OCI-LY1 (cell line): ENCODE measurements around the gene TMEM30A.
A peak's percentile ranks its signal among the peaks of the same experiment; 100 is the strongest.

Experiments used
- H2AFZ ChIP-seq: fragments of 200-600 bp; sonication (generic), shearing (Covaris generic); 2 replicates; pipeline ENCODE4 v1.6.0; 2014; ENCODE audit warnings: antibody characterized with exemption, mild to moderate bottlenecking, low read length
- H3F3A ChIP-seq: fragments of 200-600 bp; sonication (generic), shearing (Covaris generic); 2 replicates; pipeline ENCODE4 v1.6.0; 2014; ENCODE audit warnings: mild to moderate bottlenecking, antibody characterized with exemption, low read length, moderate library complexity; ENCODE audit not compliant: insufficient read depth
- H3K27ac ChIP-seq: fragments of 200-600 bp; sonication (generic); 2 replicates; pipeline ENCODE4 v1.5.1; 2014; ENCODE audit warnings: low read length, mixed run types, mild to moderate bottlenecking, low read depth; ENCODE audit not compliant: poor library complexity, severe bottlenecking
- H3K27me3 ChIP-seq: fragments of 200-600 bp; sonication (generic); 2 replicates; pipeline ENCODE4 v1.6.0; 2014; ENCODE audit warnings: antibody characterized with exemption, mild to moderate bottlenecking, low read length, moderate library complexity; ENCODE audit not compliant: insufficient read depth
- H3K36me3 ChIP-seq: fragments of 200-600 bp; sonication (generic); 2 replicates; pipeline ENCODE4 v1.6.1; 2014; ENCODE audit warnings: mild to moderate bottlenecking, antibody characterized with exemption, low read length, moderate library complexity, mixed read lengths; ENCODE audit not compliant: insufficient read depth
- H3K4me1 ChIP-seq: fragments of 200-600 bp; sonication (generic); 2 replicates; pipeline ENCODE4 v1.5.1; 2014; ENCODE audit warnings: mild to moderate bottlenecking, low read length, moderate library complexity; ENCODE audit not compliant: insufficient read depth, severe bottlenecking
- H3K4me2 ChIP-seq: fragments of 200-600 bp; sonication (generic), shearing (Covaris generic); 2 replicates; pipeline ENCODE4 v1.6.1; 2014; ENCODE audit warnings: low read length
- H3K4me3 ChIP-seq: fragments of 200-600 bp; sonication (generic); 2 replicates; pipeline ENCODE4 v1.5.1; 2014; ENCODE audit warnings: low read length, low read depth, mild to moderate bottlenecking, mixed read lengths; ENCODE audit not compliant: poor library complexity, severe bottlenecking
- H3K79me2 ChIP-seq: fragments of 200-600 bp; shearing (Covaris generic); 2 replicates; pipeline ENCODE4 v1.6.1; 2016; ENCODE audit warnings: mixed run types, low read length, mixed read lengths; ENCODE audit not compliant: insufficient read depth
- H3K9ac ChIP-seq: fragments of 200-600 bp; sonication (generic), shearing (Covaris generic); 2 replicates; pipeline ENCODE4 v1.6.1; 2014; ENCODE audit warnings: mild to moderate bottlenecking, low read length, mixed read lengths
- H3K9me2 ChIP-seq: fragments of 200-600 bp; sonication (generic), shearing (Covaris generic); 2 replicates; pipeline ENCODE4 v1.6.1; 2014; ENCODE audit warnings: low read depth, mild to moderate bottlenecking, low read length, mixed read lengths
- H3K9me3 ChIP-seq: fragments of 200-600 bp; shearing (Covaris generic); 2 replicates; pipeline ENCODE4 v1.6.1; 2014; ENCODE audit warnings: low read length, mixed read lengths
- H4K20me1 ChIP-seq: fragments of 200-600 bp; sonication (generic), shearing (Covaris generic); 2 replicates; pipeline ENCODE4 v1.6.0; 2016; ENCODE audit warnings: mild to moderate bottlenecking, low read length; ENCODE audit not compliant: insufficient read depth
- CTCF ChIP-seq: fragments of 200-600 bp; sonication (generic), shearing (Covaris generic); IDR thresholded peaks from 2 replicates; pipeline ENCODE4 v1.5.1; 2017; ENCODE audit warnings: mild to moderate bottlenecking, antibody characterized with exemption, low read length, moderate library complexity, mixed read lengths
- EZH2 ChIP-seq: fragments of 200-600 bp; sonication (generic), shearing (Covaris generic); IDR thresholded peaks from 2 replicates; pipeline ENCODE4 v1.8.0; 2017; ENCODE audit warnings: borderline replicate concordance, mixed run types, mild to moderate bottlenecking, antibody characterized with exemption, low read length, moderate library complexity, mixed read lengths

TMEM30A gene

DNA sequence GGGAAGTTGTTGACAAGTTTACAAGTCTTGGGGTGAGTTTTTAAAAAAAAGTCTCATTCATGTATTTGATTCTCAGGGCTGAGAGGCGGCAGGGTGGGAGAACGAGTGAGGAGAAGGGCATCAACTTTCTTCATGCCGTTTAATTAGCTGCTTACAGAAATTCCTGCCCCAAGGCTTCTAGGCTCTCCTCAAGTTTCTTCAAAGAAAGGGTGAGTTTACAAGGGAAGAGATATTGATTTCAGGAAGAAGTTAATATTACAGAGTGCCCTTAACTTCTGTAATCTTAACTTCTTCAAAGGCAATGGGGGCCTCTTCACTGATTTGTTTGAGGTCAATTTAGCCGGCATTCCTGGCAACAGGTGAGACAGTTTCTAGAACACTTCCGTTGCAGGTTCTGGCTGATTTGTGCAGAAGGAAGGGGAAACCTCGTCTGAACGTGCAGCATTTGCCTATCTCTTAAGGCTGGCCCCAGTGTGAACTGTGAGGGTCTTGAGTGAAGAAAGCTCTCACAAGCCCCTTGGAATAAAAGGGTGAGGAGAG is 75.3 kb downstream of the TMEM30A start:
- Histone ChIP-seq H3K27me3 (0 out of 2 replicates have a peak, but pooled peaks cover 3% of the 10 kb centered on the region), H3K79me2 (no peaks in the 10 kb centered on the region), H3K4me1 (peaks cover 4% of the 10 kb centered on the region), H3K9me2 (no peaks in the 10 kb centered on the region), H3K9me3 (no peaks in the 10 kb centered on the region), H3K36me3 (no peaks in the 10 kb centered on the region), H3K9ac (no peak overlapping the region), H3K27ac (no peak overlapping the region), H4K20me1 (no peaks in the 10 kb centered on the region), H3F3A (no peaks in the 10 kb centered on the region), H2AFZ (no peak overlapping the region), H3K4me3 (no peak overlapping the region), H3K4me2 (no peak overlapping the region)
- no peak for TF ChIP-seq CTCF
- no peak for TF ChIP-seq EZH2

- no peak overlapping the region for H3K27ac ChIP-seq
- H3K9ac ChIP-seq: no peak overlapping the region
- peak; percentile 94 for TF ChIP-seq CTCF
- no peak for TF ChIP-seq EZH2
Measured at GRCh38 chr6:75208298-75209183, 76.1 kb downstream of the TMEM30A start.

DNA sequence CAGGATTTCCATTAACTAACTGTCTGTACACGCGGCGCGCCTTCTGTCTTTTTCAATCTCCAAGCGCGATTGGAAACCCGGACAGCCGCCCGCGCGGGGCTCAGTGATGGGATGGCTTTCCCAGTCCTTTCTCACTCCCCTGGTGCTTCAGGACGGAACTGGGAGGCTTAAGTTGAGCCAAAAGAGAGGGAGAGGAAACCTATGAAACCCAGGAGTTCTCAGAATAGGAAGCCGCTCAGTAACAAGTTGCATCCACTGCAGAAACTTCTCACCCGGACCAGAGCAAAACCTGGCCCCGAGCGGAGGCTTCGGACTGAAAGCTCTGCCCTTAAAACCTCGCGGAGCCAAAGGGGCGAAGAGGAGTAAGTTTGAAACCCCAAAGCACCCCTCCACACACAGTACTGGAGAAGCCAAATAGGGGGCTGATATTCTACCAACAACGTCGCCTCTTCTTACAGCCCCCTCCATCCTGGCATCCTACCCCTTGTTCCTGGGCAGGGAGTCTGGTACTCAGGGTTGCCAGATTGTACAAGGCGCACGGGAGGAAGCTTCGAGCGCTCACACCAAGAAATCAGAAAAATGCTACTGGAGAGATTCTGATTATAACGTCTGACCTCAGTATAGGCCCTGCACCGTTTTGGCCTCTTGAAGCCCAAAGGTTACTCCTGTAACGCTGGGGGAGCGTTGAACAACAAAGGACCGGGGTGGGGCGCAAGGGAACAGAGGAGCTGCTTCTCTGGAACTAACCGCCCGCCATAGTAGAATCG is 77.8 kb downstream of the TMEM30A start:
- Histone ChIP-seq H3K9ac (no peak overlapping the region), H2AFZ (no peak overlapping the region), H3K36me3 (no peaks in the 10 kb centered on the region), H3K27ac (no peak overlapping the region), H3K9me2 (no peaks in the 10 kb centered on the region), H3K27me3 (0 out of 2 replicates have a peak, but pooled peaks cover 3% of the 10 kb centered on the region), H3F3A (no peaks in the 10 kb centered on the region), H3K9me3 (no peaks in the 10 kb centered on the region), H3K4me2 (no peak overlapping the region), H3K4me1 (peaks cover 4% of the 10 kb centered on the region), H3K79me2 (no peaks in the 10 kb centered on the region), H3K4me3 (no peak overlapping the region), H4K20me1 (no peaks in the 10 kb centered on the region)
- TF ChIP-seq CTCF: no peak
- no peak for TF ChIP-seq EZH2

More at GRCh38 chr6:75208298-75209183, 76.1 kb downstream of the TMEM30A start:
- Histone ChIP-seq H2AFZ (no peak overlapping the region), H3K36me3 (no peaks in the 10 kb centered on the region), H3K9me3 (no peaks in the 10 kb centered on the region), H3F3A (no peaks in the 10 kb centered on the region), H3K9me2 (no peaks in the 10 kb centered on the region), H3K4me2 (no peak overlapping the region; the same call in 1 of the 2 replicates), H3K27me3 (0 out of 2 replicates have a peak, but pooled peaks cover 3% of the 10 kb centered on the region), H3K4me3 (no peak overlapping the region), H4K20me1 (no peaks in the 10 kb centered on the region), H3K79me2 (no peaks in the 10 kb centered on the region), H3K4me1 (peaks cover 4% of the 10 kb centered on the region)
